GM19395 (cell line): Measurements from ENCODE around the gene LMF1.
"Not testable (repeated sequence)": the region's sequence is repeated elsewhere in the genome, so short reads cannot be mapped to it uniquely, and the experiment has no call there.

Experiments
- ATAC-seq: cut with Tn5 transposase; IDR thresholded peaks from one replicate; pipeline ENCODE4 v1.9.1; 2021; ENCODE audit warnings: mild to moderate bottlenecking, moderate library complexity; ENCODE audit not compliant: unreplicated experiment

LMF1 gene

GRCh38 chr16:973366-973765 is 2.6 kb upstream of the LMF1 start:
- no peak for ATAC-seq

- ATAC-seq: no peak
These were observed 1.7 kb upstream of the LMF1 start for GRCh38 chr16:972316-973002.

GRCh38 chr16:971981-972315 is 1.2 kb upstream of the LMF1 start:
- ATAC-seq: no peak

- no peak for ATAC-seq
These were observed 760 bp upstream of the LMF1 start for GRCh38 chr16:971582-971905.

GRCh38 chr16:970386-970765 is 408 bp downstream of the LMF1 start:
- ATAC-seq: peak; percentile 32

DNA sequence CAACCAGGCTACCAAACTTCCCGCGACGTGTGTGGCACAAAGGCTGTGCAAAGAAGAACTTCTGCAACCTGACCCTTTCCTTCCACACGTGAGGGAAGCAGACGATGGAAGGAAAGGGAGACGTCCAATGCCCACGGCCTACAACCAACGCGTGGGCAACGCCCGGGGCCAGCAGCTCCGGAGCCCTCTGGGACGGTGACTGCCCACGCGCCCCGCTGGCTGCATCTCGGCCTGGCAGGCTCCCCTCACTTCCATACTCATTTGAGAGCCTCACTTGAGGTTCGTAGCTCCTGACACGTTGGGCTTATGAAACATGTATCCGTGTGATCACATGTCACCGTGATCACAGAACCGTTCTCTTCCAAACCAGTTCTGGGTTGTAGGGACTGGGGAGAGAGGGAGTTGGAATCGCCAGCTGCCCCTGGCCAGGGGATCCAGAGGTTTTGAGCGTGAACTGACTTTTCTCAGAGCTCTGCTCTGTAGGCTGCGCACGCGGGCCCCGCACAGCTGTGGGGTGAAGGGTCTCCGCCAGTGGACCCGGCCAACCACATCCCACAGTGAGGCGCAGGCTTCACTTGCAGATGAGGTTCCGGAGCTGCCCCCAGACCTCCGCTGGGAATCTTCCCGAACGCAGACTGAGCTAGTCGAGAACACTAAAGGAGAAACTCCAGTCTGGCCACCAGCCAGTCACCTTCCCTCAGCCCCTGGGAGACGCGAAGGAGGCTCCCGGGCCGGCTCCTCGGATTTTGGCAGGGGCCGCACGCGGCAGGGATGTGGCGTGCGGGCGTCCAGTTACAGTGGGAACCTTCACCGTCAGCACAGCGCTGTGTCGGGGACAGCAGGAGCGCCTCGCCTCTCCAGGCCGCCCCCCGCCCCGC is 1.0 kb downstream of the LMF1 start:
- peak; percentile 12 for ATAC-seq

DNA sequence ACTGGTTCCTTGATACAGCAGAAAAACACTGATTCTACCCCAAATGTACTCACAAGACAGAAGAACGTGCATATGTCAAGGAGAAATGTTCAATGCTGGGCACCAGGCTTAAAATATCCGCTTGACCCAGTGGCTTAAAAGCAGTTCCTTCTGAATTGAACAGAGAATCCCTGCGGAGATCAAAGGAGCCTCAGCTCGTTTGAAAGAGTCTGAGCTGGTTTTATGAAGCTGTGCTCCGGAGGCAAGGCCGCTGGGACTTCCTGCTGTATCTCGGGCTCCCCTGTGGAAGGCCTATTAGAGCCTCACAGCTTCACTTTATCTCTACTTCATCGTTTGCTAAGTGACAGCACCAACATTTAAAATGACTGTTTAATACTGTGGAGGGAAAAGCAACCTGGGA is 2.2 kb downstream of the LMF1 start:
- no peak for ATAC-seq

- no peak for ATAC-seq
These were observed 3.1 kb downstream of the LMF1 start for GRCh38 chr16:967546-968295.

- no peak for ATAC-seq
These were observed 3.7 kb downstream of the LMF1 start for GRCh38 chr16:967077-967541.

DNA sequence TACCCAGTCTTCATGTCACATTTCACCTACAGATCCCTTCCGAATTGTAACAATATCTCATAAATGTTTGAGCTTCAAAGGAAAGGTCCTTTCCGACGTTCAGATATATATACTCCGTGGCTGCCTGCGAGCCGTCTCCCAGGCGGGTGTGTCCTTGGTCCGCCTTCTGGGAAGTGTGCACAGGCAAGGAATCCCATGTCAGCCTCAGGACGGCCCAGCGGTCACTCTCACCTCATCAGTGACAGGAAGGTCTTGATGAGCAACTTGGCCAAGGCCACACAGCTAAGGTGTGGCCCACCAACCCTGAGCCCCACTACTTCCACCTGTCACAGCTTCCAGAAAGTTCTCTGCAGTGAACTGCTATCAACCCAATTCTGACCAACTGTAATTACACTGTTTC is 4.3 kb downstream of the LMF1 start:
- no peak for ATAC-seq

- ATAC-seq: no peak
These were observed 4.7 kb downstream of the LMF1 start for GRCh38 chr16:966035-966434.

GRCh38 chr16:965487-965886 is 5.3 kb downstream of the LMF1 start:
- no peak for ATAC-seq

DNA sequence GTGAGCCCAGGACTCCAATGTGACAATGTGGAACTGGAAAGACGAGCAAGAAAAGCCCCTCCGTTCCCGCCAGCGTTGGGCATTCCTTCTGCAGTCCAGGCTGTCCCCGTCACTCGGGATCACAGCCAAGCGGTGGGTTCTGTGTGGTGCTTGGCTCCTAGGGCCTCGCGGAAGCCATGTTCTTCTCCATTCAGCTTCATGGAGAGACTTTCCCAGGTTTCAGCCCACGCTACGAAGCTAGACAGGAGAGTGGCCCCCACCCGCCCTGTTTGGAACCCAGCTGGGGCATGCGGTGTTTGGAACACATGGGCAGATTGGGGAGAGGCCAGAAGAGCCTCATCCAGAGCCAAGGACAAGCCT is 5.8 kb downstream of the LMF1 start:
- ATAC-seq: no peak

DNA sequence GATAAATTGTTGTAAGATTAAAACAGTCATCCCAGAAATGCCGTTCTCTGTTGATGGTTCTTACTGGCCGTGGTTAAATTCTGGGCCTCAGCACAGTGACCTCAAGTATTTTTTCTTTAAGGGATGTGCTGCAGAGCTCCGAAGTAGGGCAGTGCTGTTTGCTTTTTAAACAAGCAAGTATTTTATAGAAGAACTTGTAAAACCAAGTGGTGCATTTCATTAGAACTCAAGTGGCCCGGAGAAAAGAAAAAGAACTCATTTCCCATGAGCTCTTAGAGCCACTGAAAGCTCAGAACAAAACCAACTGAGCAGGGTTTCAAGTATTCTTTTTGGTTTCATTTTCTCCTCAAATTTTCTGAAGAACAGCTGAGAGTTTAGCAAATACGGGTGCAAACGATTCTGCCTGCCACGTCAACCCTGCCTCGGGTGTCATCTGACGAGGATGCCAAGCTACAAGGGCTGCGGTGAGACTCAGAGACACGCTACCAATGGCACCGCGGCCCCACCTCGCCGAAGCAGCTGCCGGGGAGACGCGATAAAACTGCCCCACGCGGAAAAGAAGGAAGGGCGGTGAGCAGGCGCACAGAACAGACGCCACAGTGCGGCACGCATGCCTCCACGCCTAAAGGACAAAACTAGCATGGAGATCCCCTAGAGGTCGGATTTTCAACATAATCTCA is 6.3 kb downstream of the LMF1 start:
- ATAC-seq: no peak

- no peak for ATAC-seq
These were observed 6.9 kb downstream of the LMF1 start for GRCh38 chr16:963913-964312.

GRCh38 chr16:962901-963814 is 7.6 kb downstream of the LMF1 start:
- ATAC-seq: no peak

DNA sequence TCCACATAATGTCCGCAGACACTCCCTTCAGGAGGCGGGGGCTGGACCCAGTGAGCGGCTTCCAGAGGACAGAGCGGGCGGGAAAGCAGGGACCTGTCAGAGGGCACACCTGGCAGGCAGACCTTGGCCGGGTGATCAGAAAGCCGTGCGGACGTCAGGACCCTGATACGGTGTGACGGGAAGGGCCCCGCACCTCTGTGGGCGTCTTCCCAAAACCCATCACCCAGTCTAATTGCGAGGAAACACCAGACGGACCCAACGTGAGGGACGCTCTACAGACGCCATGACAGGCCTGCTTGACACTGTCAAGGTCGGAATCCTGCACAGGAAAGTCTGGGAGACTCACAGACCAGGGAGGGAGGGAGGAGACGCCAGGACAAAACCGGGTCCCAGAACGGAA is 8.4 kb downstream of the LMF1 start:
- no peak for ATAC-seq

GRCh38 chr16:959232-960040 is 11.3 kb downstream of the LMF1 start:
- ATAC-seq: no peak

DNA sequence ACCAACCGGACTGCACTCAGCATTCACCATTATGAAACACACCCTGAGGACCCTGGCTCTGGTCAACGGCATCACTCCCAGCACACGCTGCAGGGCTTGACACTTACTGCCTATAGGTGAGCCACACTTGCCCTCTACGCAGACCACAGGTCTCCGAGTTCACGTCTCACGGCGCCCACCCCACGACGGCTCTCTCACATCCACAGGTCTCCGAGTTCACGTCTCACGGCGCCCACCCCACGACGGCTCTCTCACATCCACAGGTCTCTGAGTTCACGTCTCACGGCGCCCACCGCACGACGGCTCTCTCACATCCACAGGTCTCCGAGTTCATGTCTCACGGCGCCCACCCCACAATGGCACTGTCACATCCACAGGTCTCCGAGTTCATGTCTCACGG is 15.0 kb downstream of the LMF1 start:
- not testable (repeated sequence) for ATAC-seq
